Urinary bladder (tissue), 4 donors: ENCODE data around the gene TMEM270. TPM values are rescaled to one million over a fixed set of nuclear protein-coding genes. Genes with fewer than 3 reads are reported as not detected.
"Not testable (repeated sequence)": the region's sequence is repeated elsewhere in the genome, so short reads cannot be mapped to it uniquely, and the experiment has no call there.

Source experiments
- DNase-seq: peaks from one replicate; pipeline ENCODE4 v3.0.0-alpha.2; 2015; ENCODE audit errors: extremely low spot score
- H3K27ac ChIP-seq: one replicate; pipeline ENCODE4 v1.5.1; 2013; ENCODE audit warnings: low read depth, mild to moderate bottlenecking, moderate library complexity
- H3K36me3 ChIP-seq: one replicate; pipeline ENCODE4 v1.6.1; 2013; ENCODE audit warnings: mild to moderate bottlenecking, moderate library complexity; ENCODE audit not compliant: insufficient read depth
- H3K4me1 ChIP-seq: one replicate; pipeline ENCODE4 v1.6.1; 2013; ENCODE audit warnings: mild to moderate bottlenecking, moderate library complexity; ENCODE audit not compliant: insufficient read depth
- H3K4me3 ChIP-seq: one replicate; pipeline ENCODE4 v1.5.1; 2013; ENCODE audit warnings: low read depth, low read length
- WGBS: extraction: QIAGEN DNeasy Blood & Tissue Kit; methylation state at CpG from one replicate; pipeline ENCODE4 v1.1.7; 2013; 5-methylcytosine and 5-hydroxymethylcytosine counted together
- polyA plus RNA-seq: library from polyadenylated mRNA; stranded (reverse); fragments of 200-250 nt; gene quantifications from one replicate; pipeline ENCODE4 v1.2.3, GENCODE V29; 2013
- total RNA-seq: library from RNA; depleted of rRNA; stranded (reverse); fragments of >200 nt; gene quantifications from one replicate; pipeline ENCODE4 v1.2.3, GENCODE V29; 2014
- donor health status: healthy with polysubstance abuse.
- donor health status: healthy.

Gene TMEM270
- total and polyA plus RNA-seq, 2 donors, result 0.09 TPM; not detected in 1

DNA sequence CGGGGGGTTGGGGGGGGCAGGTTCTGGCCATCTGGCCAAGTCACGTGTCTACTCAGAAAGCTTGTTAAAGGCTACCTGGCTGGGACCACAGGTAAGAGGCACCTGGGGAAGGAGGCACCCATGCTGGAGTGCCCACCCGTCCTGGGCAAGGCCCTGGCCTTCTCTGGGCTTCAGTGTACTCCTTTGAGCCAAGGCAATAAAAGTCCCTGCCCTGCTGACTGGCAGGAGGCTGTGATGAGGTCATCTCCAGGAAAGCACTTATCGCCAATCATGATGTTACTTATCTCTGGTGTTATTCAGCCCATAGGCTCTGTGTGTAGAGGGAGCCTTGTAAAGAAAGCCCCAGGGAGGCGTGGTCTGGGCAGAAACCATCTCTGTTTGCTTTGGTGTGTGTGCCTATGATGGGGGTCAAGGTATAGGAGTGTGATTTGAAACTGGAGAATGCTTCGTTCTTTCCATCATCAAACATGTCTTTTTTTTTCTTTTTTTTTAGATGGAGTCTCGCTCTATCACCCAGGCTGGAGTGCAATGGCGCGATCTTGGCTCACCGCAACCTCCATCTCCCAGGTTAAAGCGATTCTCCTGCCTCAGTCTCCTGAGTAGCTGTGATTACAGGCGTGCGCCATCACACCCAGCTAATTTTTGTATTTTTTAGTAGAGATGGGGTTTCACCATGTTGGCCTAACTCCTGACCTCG lies 32.7 kb upstream of the TMEM270 start:
- peak overlapping the region; percentile 60 for H3K27ac ChIP-seq
- no peak overlapping the region for H3K4me3 ChIP-seq
- WGBS, result 62% methylated on average over 14 of the region's 14 CpGs
- no peaks in the 10 kb centered on the region for H3K36me3 ChIP-seq
- H3K4me1 ChIP-seq, result no peaks in the 10 kb centered on the region
- peak; percentile 73 for DNase-seq

DNA sequence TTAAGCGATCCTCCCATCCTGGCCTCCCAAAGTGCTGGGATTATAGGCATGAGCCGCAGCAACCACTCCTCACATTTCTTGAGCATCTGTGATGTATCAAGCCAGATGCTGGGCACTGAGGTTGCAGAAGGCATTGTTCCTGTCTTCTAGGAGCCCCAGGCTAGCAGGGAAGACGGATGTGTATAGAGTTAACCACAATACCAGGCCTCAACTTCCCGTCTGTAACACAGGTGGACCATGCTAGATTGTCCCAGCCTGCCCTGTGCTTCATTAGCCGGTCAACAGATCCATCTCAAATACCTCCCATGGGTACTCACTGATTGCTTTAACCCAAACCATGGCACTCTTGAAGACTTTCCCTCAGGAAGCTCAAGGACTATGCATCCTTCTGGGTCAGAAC lies 32.0 kb upstream of the TMEM270 start:
- H3K4me3 ChIP-seq, result no peak overlapping the region
- 86% methylated on average over 5 of the region's 5 CpGs for WGBS
- H3K4me1 ChIP-seq, result no peaks in the 10 kb centered on the region
- no peak for DNase-seq
- H3K36me3 ChIP-seq, result no peaks in the 10 kb centered on the region
- H3K27ac ChIP-seq, result peak overlapping the region; percentile 51

DNA sequence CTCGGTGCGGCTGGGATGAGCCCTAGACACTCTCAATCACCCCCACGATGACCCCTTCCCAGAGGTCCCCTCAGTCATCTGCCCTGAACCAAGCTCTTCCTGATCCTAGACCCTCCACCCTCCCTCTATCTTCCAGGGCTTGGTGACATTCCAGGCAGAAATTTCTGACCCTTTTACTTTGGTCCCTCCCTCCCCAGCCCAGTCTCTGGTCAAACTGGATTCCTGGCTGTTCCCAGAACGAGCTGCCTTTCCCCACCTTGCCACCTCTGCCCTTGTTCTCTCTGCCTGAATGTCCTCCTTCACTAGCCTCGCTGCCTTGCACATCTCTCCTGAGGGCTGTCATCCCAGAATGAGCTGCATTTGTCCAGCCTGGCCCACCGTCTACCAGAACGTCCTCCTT lies 31.5 kb upstream of the TMEM270 start:
- H3K4me1 ChIP-seq, result no peaks in the 10 kb centered on the region
- WGBS, result 49% methylated on average over 7 of the region's 7 CpGs
- H3K27ac ChIP-seq, result peak overlapping the region; percentile 41
- DNase-seq, result no peak
- H3K4me3 ChIP-seq, result no peak overlapping the region
- H3K36me3 ChIP-seq, result no peaks in the 10 kb centered on the region

DNA sequence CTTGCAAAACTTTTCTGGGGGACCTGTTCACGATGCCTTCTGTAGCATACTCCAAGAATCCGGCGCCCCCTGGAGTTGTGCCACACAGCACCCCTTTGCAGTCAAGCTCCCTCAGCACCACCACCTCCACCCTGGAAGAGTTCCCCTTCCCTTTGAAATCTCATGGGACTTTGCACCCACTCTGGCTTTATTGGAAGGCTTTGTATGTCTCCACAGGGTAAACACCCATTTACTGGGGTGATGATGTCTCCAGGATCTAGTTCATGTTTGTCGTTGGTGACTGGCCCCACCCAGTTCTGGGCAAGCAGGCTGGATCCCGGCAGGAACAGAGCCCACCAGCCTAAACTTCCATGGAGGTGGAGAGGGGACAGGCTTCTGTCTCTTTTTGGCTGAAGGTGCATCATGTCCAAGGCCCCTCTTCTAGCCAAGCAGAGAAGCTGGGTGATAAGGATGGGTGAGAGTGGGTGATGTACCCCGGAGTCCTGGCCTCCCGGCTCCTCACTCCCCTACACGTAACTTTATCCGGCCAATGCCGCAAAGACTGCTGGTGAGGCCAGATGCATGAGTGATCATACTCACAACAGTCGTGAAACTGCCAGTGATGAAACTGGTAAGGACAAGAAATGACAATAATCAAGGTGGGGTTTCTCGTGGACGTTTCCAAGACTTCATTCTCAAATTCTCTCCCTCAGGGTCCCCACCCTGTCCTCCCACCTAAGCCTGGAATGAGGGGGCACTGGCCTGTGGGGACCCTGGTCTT lies 30.9 kb upstream of the TMEM270 start:
- DNase-seq, result no peak
- WGBS, result 64% methylated on average over 13 of the region's 13 CpGs
- no peaks in the 10 kb centered on the region for H3K36me3 ChIP-seq
- peak overlapping the region; percentile 51 for H3K27ac ChIP-seq
- H3K4me1 ChIP-seq, result no peaks in the 10 kb centered on the region
- no peak overlapping the region for H3K4me3 ChIP-seq

DNA sequence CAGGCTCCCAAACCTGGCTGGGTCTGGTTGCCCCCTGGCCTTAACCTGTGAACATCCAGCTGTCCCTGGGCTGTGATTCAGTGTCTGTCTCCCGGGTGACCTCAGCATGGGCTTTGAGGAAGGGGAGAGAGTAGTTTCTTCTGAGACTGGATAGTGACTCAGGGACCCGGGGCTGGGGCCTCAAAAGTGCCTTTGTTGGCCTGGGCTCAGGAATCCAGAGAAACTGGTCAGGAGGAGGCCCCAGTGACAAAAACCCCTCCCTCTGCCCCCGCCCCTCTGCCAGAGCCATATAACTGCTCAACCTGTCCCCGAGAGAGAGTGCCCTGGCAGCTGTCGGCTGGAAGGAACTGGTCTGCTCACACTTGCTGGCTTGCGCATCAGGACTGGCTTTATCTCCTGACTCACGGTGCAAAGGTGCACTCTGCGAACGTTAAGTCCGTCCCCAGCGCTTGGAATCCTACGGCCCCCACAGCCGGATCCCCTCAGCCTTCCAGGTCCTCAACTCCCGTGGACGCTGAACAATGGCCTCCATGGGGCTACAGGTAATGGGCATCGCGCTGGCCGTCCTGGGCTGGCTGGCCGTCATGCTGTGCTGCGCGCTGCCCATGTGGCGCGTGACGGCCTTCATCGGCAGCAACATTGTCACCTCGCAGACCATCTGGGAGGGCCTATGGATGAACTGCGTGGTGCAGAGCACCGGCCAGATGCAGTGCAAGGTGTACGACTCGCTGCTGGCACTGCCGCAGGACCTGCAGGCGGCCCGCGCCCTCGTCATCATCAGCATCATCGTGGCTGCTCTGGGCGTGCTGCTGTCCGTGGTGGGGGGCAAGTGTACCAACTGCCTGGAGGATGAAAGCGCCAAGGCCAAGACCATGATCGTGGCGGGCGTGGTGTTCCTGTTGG lies 30.0 kb upstream of the TMEM270 start, which contains the start of gene CLDN4:
CLDN4 (plus strand) TSS at position 316 of the 903 bp plus-strand sequence; CDS start at position 522, 206 bp downstream.
- Histone ChIP-seq H3K4me1 (no peaks in the 10 kb centered on the region), H3K27ac (peak within 1 kb of the TSS; percentile 92), H3K4me3 (peak within 1 kb of the TSS; percentile 32), H3K36me3 (no peaks in the 10 kb centered on the region)
- 57% methylated on average over 42 of the region's 42 CpGs for WGBS
- peak; percentile 88 for DNase-seq

DNA sequence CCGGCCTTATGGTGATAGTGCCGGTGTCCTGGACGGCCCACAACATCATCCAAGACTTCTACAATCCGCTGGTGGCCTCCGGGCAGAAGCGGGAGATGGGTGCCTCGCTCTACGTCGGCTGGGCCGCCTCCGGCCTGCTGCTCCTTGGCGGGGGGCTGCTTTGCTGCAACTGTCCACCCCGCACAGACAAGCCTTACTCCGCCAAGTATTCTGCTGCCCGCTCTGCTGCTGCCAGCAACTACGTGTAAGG lies 29.4 kb upstream of the TMEM270 start:
- no peaks in the 10 kb centered on the region for H3K36me3 ChIP-seq
- H3K4me3 ChIP-seq, result peak overlapping the region; percentile 32
- H3K27ac ChIP-seq, result peak overlapping the region; percentile 92
- no peak for DNase-seq
- WGBS, result 63% methylated on average over 16 of the region's 16 CpGs
- H3K4me1 ChIP-seq, result no peaks in the 10 kb centered on the region

DNA sequence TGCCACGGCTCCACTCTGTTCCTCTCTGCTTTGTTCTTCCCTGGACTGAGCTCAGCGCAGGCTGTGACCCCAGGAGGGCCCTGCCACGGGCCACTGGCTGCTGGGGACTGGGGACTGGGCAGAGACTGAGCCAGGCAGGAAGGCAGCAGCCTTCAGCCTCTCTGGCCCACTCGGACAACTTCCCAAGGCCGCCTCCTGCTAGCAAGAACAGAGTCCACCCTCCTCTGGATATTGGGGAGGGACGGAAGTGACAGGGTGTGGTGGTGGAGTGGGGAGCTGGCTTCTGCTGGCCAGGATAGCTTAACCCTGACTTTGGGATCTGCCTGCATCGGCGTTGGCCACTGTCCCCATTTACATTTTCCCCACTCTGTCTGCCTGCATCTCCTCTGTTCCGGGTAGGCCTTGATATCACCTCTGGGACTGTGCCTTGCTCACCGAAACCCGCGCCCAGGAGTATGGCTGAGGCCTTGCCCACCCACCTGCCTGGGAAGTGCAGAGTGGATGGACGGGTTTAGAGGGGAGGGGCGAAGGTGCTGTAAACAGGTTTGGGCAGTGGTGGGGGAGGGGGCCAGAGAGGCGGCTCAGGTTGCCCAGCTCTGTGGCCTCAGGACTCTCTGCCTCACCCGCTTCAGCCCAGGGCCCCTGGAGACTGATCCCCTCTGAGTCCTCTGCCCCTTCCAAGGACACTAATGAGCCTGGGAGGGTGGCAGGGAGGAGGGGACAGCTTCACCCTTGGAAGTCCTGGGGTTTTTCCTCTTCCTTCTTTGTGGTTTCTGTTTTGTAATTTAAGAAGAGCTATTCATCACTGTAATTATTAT lies 28.9 kb upstream of the TMEM270 start:
- H3K36me3 ChIP-seq, result no peaks in the 10 kb centered on the region
- peak overlapping the region; percentile 32 for H3K4me3 ChIP-seq
- DNase-seq, result peak; percentile 72
- peak overlapping the region; percentile 92 for H3K27ac ChIP-seq
- H3K4me1 ChIP-seq, result no peaks in the 10 kb centered on the region
- WGBS, result 49% methylated on average over 16 of the region's 16 CpGs

DNA sequence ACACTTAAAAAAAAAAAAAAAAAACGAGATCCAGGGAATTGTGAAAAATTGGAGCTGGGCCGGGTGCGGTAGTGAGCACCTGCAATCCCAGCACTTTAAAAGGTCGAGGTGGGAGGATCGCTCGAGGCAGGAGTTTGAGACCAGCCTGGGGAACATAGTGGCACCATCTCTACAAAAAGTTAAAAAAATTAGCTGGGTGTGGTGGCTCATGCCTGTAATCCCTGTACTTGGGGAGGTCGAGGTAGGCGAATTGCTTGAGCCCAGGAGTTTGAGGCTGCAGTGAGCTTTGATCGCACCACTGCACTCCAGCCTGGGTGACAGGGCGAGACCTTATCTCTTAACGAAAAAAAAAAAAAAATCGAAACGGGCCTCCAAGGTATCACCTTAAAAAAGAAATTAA lies 28.2 kb upstream of the TMEM270 start:
- WGBS, result 65% methylated on average over 13 of the region's 13 CpGs
- Histone ChIP-seq H3K4me1 (no peaks in the 10 kb centered on the region), H3K36me3 (no peaks in the 10 kb centered on the region), H3K27ac (no peak overlapping the region), H3K4me3 (no peak overlapping the region)
- DNase-seq, result no peak

DNA sequence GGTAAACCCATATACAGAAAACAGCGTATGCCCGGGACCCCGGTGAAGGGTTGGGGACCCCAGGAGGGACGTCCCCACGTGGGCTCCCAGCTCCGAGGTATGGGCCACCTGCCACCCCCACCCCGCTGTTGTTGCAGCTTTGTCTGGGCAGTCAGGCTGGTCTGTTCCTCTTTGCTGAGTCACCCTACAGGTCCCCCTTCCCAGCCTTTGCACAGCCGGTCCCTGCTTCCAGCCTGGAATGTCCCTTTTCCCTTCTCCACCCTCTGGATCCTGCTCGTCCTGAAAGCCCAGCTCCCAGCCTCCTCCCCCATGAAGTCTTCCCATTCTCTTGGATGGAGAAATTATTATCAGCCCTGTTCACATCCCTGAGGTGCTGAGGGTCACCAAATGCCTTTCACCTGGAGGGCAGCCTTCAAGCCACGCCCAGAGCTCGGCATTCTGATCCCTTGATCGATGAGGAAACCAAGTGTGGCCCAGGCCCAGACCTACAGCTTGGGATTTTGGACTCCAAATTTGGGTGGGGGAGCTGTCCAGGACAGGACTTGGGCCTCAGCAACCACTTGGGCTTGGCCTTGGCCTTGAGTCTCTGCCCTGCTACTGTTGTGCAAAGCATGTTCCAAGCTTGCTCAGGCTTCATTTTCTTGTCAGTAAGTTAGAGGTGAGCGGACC lies 27.6 kb upstream of the TMEM270 start:
- WGBS, result 68% methylated on average over 13 of the region's 13 CpGs
- Histone ChIP-seq H3K27ac (no peak overlapping the region), H3K36me3 (no peaks in the 10 kb centered on the region), H3K4me1 (no peaks in the 10 kb centered on the region), H3K4me3 (no peak overlapping the region)
- no peak for DNase-seq

DNA sequence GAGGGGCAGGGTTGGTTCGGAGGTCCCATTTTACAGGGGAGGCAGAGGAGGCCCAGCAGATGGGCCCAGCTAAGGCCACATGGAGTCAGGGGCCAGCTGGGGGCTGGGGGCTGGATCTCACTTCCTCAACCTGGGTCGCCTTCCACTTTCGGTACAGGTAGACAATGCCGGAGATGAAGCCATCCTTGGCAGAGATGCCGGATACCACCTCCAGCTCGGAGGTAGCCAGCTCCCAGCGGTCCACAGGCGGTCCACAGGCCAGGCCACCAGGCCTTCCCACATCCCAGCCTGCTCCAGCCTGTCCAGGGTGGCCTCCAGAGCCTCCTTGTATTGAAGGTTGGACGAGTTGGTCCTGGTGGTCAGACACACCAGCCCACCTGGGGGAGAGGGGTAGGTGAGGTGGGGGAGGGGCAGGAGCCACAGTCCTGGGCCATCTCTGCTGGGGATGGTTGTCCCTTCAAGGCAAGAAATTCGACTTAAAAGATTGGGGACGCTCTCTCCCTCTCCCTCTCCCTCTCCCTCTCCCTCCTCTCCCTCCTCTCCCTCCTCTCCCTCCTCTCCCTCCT lies 26.2 kb upstream of the TMEM270 start:
- Histone ChIP-seq H3K4me1 (no peaks in the 10 kb centered on the region), H3K36me3 (no peaks in the 10 kb centered on the region), H3K4me3 (no peak overlapping the region), H3K27ac (no peak overlapping the region)
- no peak for DNase-seq
- 84% methylated on average over 11 of the region's 11 CpGs for WGBS

DNA sequence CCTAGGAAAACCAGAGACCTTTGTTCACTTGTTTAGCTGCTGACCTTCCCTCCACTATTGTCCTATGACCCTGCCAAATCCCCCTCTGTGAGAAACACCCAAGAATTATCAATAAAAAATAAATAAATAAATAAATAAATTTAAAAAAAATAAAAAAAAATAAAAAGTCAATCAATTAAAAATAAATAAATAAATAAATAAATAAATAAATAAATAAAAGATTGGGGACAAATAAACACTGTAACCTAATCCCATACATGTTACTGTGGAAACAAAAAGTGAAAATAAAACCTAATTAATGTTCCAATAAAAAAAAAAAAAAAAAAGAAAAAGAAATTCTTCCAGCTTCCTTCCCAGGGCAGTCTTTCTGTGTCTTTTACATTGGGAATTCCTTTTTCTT lies 23.8 kb upstream of the TMEM270 start:
- H3K27ac ChIP-seq, H3K36me3 ChIP-seq, DNase-seq, H3K4me1 ChIP-seq, H3K4me3 ChIP-seq: not testable (repeated sequence)

DNA sequence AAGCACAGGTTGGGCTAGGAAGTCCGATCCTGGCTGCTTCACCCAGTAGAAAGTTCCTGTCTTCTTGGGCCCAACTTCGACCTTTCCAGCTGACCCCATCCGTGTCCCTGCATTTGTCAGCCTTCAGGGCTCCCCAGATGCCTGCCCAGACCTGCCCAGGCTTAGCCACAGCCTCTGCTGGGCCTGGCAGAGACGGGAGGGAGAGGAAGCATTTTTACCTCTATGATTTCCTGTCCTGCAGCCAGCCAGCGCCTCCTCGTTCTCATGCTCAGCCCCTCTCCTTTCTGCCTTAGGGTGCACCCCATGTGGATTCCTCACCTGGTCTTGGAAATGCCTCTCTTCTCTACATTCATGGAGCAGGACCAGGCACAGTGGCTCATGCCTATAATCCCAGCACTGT lies 22.3 kb upstream of the TMEM270 start:
- no peak overlapping the region for H3K4me3 ChIP-seq
- DNase-seq, result no peak
- no peaks in the 10 kb centered on the region for H3K4me1 ChIP-seq
- H3K36me3 ChIP-seq, result no peaks in the 10 kb centered on the region
- H3K27ac ChIP-seq, result no peak overlapping the region
- 65% methylated on average over 6 of the region's 6 CpGs for WGBS
